Measurements from ENCODE around the gene LRRC37A3. TPM values are rescaled to one million over a fixed set of nuclear protein-coding genes. Genes with fewer than 3 reads are reported as not detected.
"Not testable (repeated sequence)": the region's sequence is repeated elsewhere in the genome, so short reads cannot be mapped to it uniquely, and the experiment has no call there.

LRRC37A3 gene
- total and polyA plus RNA-seq, 2 of the 13 experiments (the other 11 are each of a cell fraction or from before 2014, with no cell fraction given) = 0.62 to 1.1 TPM

- ATAC-seq (no peak), FAIRE-seq (no peak), DNase-seq (ENCODE audit: low spot score) (no peak)
- ChIA-PET CTCF (ENCODE audit: low intra/inter-chr PET ratio, low total read pairs) (no interaction called here), POLR2A (no interaction called here)
- Histone ChIP-seq H3K36me3 (replicated peaks in 1 of 2; ENCODE audit: control insufficient read depth in 1 of 2, insufficient read depth in 2 of 2, low read length in 2 of 2) (no peaks in the 10 kb centered on the region), H3K9ac (ENCODE audit: insufficient read depth, low read depth, low read length) (no peak overlapping the region), H3K79me2 (ENCODE audit: insufficient read depth, low read length) (no peaks in the 10 kb centered on the region), H3K4me3 (replicated peaks in 1 of 3; ENCODE audit: insufficient read depth in 1 of 3, low read depth in 2 of 3, low read length in 3 of 3) (no peak overlapping the region), H3K9me3 (ENCODE audit: low read length) (no peaks in the 10 kb centered on the region), H3K4me1 (ENCODE audit: insufficient read depth, low read length) (peaks cover 33% of the 10 kb centered on the region), H4K20me1 (ENCODE audit: insufficient read depth, low read length) (no peaks in the 10 kb centered on the region), H2AFZ (ENCODE audit: low read length) (no peak overlapping the region), H3K4me2 (ENCODE audit: low read depth, low read length) (no peak overlapping the region), H3K27ac (ENCODE audit: extremely low read length, insufficient read depth, low read length) (no peak overlapping the region), H3K27me3 (ENCODE audit: control insufficient read depth in 1 of 2, insufficient read depth in 2 of 2, low read length in 2 of 2) (no peaks in the 10 kb centered on the region)
- BruUV-seq (replicated peaks) = no TSS peak
- in situ Hi-C loops (cut with HindIII; ENCODE audit: extremely low pct_ligation_motif_present, low pct_unique_long_range_greater_than_20kb) = no loop called here
- TF ChIP-seq TP53 (CRISPR knock-in tag; conservative IDR thresholded peaks at IDR 0.05) (no peak), FOXA1 (IDR thresholded peaks at IDR 0.05) (peak; percentile 23; the same call in 1 of the 2 replicates), FOXA1 (CRISPR knock-in tag; IDR thresholded peaks at IDR 0.05) (no peak), RELA (CRISPR knock-in tag; IDR thresholded peaks at IDR 0.05) (no peak), ZNF333 (CRISPR knock-in tag; IDR thresholded peaks at IDR 0.05; ENCODE audit: borderline replicate concordance) (no peak)
- TF ChIP-seq, protein P1, sequence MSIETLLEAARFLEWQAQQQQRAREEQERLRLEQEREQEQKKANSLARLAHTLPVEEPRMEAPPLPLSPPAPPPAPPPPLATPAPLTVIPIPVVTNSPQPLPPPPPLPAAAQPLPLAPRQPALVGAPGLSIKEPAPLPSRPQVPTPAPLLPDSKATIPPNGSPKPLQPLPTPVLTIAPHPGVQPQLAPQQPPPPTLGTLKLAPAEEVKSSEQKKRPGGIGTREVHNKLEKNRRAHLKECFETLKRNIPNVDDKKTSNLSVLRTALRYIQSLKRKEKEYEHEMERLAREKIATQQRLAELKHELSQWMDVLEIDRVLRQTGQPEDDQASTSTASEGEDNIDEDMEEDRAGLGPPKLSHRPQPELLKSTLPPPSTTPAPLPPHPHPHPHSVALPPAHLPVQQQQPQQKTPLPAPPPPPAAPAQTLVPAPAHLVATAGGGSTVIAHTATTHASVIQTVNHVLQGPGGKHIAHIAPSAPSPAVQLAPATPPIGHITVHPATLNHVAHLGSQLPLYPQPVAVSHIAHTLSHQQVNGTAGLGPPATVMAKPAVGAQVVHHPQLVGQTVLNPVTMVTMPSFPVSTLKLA (IDR thresholded peaks at IDR 0.05) = peak; percentile 65
- intact Hi-C loops (cut with micrococcal nuclease; ENCODE audit: unreplicated experiment) = loop anchor here (5.0 kb wide), 1 partner anchor 229 kb away; no protein-coding TSS in a partner anchor
- WGBS (ENCODE audit: low lambda C conversion rate) = 91% methylated on average over 10 of the region's 10 CpGs
These were observed 16.8 kb upstream of the LRRC37A3 start for GRCh38 chr17:64936117-64936516.

DNA sequence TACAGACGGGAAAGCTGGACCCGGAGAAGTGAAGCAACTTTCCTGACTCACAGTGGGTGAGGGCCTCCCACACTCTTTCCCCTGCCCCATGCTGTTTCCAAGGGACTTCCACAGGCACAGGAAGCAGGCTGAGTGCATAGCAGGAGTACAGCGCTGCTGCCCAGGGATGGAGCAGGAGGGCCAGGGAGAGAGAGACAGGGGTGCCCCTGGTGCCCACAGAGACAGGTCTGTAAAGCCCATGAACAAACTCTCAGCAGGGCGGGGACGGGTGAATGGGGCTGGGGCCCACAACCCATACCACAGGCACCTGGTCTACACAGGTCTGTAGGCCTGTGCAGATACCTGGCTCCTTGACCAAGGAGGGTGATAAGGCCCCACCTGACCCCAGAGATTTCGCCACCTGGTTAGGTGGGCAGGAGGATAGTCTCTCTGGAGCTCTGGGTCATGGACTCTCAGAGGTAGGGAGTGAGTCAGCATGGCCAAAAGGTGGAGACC lies 15.1 kb upstream of the LRRC37A3 start:
- H3K36me3 ChIP-seq (replicated peaks in 1 of 2; ENCODE audit: control insufficient read depth in 1 of 2, insufficient read depth in 2 of 2, low read length in 2 of 2); H3K27me3 ChIP-seq (ENCODE audit: control insufficient read depth in 1 of 2, insufficient read depth in 2 of 2, low read length in 2 of 2); FAIRE-seq; H3K4me2 ChIP-seq (ENCODE audit: low read depth, low read length); H4K20me1 ChIP-seq (ENCODE audit: insufficient read depth, low read length); ATAC-seq; POLR2A ChIA-PET; BruUV-seq (replicated peaks); H3K27ac ChIP-seq (ENCODE audit: extremely low read length, insufficient read depth, low read length); CTCF ChIA-PET (ENCODE audit: low intra/inter-chr PET ratio, low total read pairs); DNase-seq (ENCODE audit: low spot score); H3K9me3 ChIP-seq (ENCODE audit: low read length); H2AFZ ChIP-seq (ENCODE audit: low read length); H3K79me2 ChIP-seq (ENCODE audit: insufficient read depth, low read length); in situ Hi-C loops (cut with HindIII; ENCODE audit: extremely low pct_ligation_motif_present, low pct_unique_long_range_greater_than_20kb); intact Hi-C loops (cut with micrococcal nuclease; ENCODE audit: unreplicated experiment); H3K4me3 ChIP-seq (replicated peaks in 1 of 3; ENCODE audit: insufficient read depth in 1 of 3, low read depth in 2 of 3, low read length in 3 of 3); H3K9ac ChIP-seq (ENCODE audit: insufficient read depth, low read depth, low read length): not testable (repeated sequence)
- WGBS (ENCODE audit: low lambda C conversion rate) = 84% methylated on average over 6 of the region's 6 CpGs
- TF ChIP-seq ZNF629 (CRISPR knock-in tag; conservative IDR thresholded peaks at IDR 0.05) = peak; percentile 84
- TF ChIP-seq, protein P2, sequence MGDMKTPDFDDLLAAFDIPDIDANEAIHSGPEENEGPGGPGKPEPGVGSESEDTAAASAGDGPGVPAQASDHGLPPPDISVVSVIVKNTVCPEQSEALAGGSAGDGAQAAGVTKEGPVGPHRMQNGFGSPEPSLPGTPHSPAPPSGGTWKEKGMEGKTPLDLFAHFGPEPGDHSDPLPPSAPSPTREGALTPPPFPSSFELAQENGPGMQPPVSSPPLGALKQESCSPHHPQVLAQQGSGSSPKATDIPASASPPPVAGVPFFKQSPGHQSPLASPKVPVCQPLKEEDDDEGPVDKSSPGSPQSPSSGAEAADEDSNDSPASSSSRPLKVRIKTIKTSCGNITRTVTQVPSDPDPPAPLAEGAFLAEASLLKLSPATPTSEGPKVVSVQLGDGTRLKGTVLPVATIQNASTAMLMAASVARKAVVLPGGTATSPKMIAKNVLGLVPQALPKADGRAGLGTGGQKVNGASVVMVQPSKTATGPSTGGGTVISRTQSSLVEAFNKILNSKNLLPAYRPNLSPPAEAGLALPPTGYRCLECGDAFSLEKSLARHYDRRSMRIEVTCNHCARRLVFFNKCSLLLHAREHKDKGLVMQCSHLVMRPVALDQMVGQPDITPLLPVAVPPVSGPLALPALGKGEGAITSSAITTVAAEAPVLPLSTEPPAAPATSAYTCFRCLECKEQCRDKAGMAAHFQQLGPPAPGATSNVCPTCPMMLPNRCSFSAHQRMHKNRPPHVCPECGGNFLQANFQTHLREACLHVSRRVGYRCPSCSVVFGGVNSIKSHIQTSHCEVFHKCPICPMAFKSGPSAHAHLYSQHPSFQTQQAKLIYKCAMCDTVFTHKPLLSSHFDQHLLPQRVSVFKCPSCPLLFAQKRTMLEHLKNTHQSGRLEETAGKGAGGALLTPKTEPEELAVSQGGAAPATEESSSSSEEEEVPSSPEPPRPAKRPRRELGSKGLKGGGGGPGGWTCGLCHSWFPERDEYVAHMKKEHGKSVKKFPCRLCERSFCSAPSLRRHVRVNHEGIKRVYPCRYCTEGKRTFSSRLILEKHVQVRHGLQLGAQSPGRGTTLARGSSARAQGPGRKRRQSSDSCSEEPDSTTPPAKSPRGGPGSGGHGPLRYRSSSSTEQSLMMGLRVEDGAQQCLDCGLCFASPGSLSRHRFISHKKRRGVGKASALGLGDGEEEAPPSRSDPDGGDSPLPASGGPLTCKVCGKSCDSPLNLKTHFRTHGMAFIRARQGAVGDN (CRISPR knock-in tag; IDR thresholded peaks at IDR 0.05) = peak; percentile 14; the same call in 1 of the 2 replicates
- peaks cover 48% of the 10 kb centered on the region for H3K4me1 ChIP-seq (ENCODE audit: insufficient read depth, low read length)

All from HepG2 (cell line).